T-helper 2 cell treated with Interferon-gamma antibody and Interleukin-4, amounts not matched to agents 100 ng/mL and 5 ng/mL, for 36 hours (primary cell): Measurements from ENCODE around the gene FCMR. TPM values are rescaled to one million over a fixed set of nuclear protein-coding genes. Genes with fewer than 3 reads are reported as not detected.
"Not testable (repeated sequence)": the region's sequence is repeated elsewhere in the genome, so short reads cannot be mapped to it uniquely, and the experiment has no call there.

Experiments
- intact Hi-C: fragments of 100-400 bp; cut with micrococcal nuclease; formaldehyde crosslinking; loops from one replicate; pipeline ENCODE4 v1.15.1; 2023
- total RNA-seq: library from RNA; stranded (reverse); gene quantifications from 2 replicates; pipeline ENCODE4 v1.2.3, GENCODE V29; 2022

The FCMR gene
- total RNA-seq, 1 donor from 2014 or later: 77.6 TPM

GRCh38 chr1:206880314-206880713, 41.4 kb downstream of the FCMR start:
- intact Hi-C loops: no loop called here

GRCh38 chr1:206878456-206878855, 43.3 kb downstream of the FCMR start:
- intact Hi-C loops: no loop called here

- intact Hi-C loops: no loop called here
Observed at GRCh38 chr1:206875752-206876377, 45.9 kb downstream of the FCMR start.

GRCh38 chr1:206873603-206874188, 48.0 kb downstream of the FCMR start:
- intact Hi-C loops: no loop called here

GRCh38 chr1:206872139-206872538, 49.6 kb downstream of the FCMR start:
- intact Hi-C loops: no loop called here

- intact Hi-C loops: no loop called here
Observed at GRCh38 chr1:206868264-206868663, 53.5 kb downstream of the FCMR start.

- intact Hi-C loops: no loop called here
Observed at GRCh38 chr1:206867716-206868115, 54.0 kb downstream of the FCMR start.

- intact Hi-C loops: no loop called here
Observed at GRCh38 chr1:206867239-206867638, 54.5 kb downstream of the FCMR start.

GRCh38 chr1:206866062-206866461, 55.7 kb downstream of the FCMR start:
- intact Hi-C loops: no loop called here

GRCh38 chr1:206864939-206865671, 56.6 kb downstream of the FCMR start, which contains the start of gene IL20:
Gene IL20, plus strand, starts transcription at chr1:206865623. Its CDS starts 230 bp downstream, at chr1:206865853.
- intact Hi-C loops: loop anchor here (1.0 to 2.0 kb wide), 2 partner anchors 46 to 56 kb away; no protein-coding TSS in a partner anchor

GRCh38 chr1:206863266-206863665, 58.5 kb downstream of the FCMR start:
- intact Hi-C loops: no loop called here

GRCh38 chr1:206860165-206860564, 61.6 kb downstream of the FCMR start:
- intact Hi-C loops: no loop called here

GRCh38 chr1:206859082-206859521, 62.6 kb downstream of the FCMR start:
- intact Hi-C loops: no loop called here

GRCh38 chr1:206856674-206857464, 64.9 kb downstream of the FCMR start:
- intact Hi-C loops: no loop called here

- intact Hi-C loops: no loop called here
Observed at GRCh38 chr1:206855859-206856258, 65.9 kb downstream of the FCMR start.

- intact Hi-C loops: no loop called here
Observed at GRCh38 chr1:206854401-206855129, 67.2 kb downstream of the FCMR start.

GRCh38 chr1:206853696-206854095, 68.0 kb downstream of the FCMR start:
- intact Hi-C loops: not testable (repeated sequence)
